Vagina (tissue), 2 donors: ENCODE measurements around the gene PRR5.

Experiments used
- POLR2A ChIP-seq, 2 donors: fragments of 450-650 bp; IDR thresholded peaks; one replicate each; pipeline ENCODE4 v1.6.1; 2017; ENCODE audit warnings: antibody characterized with exemption in 2 of 2, mild to moderate bottlenecking in 2 of 2, moderate library complexity in 2 of 2
- POLR2AphosphoS5 ChIP-seq, 2 donors: sonication (generic); formaldehyde crosslinking; IDR thresholded peaks; one replicate each; pipeline ENCODE4 v1.9.0; 2017; ENCODE audit warnings: antibody characterized with exemption in 2 of 2, mild to moderate bottlenecking in 2 of 2, low read depth in 1 of 2; ENCODE audit not compliant: insufficient read depth in 1 of 2
- TF ChIP-seq, protein P1 (sequence below), 3 experiments: fragments of 450-650 bp in 2 of 3; fragments of 200-600 bp in 1 of 3; sonication (generic) in 1 of 3; IDR thresholded peaks; one replicate each; pipeline ENCODE4 v1.5.1; 2017 to 2019; ENCODE audit warnings: antibody characterized with exemption in 3 of 3, mild to moderate bottlenecking in 2 of 3, moderate library complexity in 2 of 3

- no peak for TF ChIP-seq POLR2AphosphoS5 (IDR thresholded peaks at IDR 0.05; ENCODE audit: insufficient read depth in 1 of 2, low read depth in 1 of 2)
- TF ChIP-seq, protein P1, sequence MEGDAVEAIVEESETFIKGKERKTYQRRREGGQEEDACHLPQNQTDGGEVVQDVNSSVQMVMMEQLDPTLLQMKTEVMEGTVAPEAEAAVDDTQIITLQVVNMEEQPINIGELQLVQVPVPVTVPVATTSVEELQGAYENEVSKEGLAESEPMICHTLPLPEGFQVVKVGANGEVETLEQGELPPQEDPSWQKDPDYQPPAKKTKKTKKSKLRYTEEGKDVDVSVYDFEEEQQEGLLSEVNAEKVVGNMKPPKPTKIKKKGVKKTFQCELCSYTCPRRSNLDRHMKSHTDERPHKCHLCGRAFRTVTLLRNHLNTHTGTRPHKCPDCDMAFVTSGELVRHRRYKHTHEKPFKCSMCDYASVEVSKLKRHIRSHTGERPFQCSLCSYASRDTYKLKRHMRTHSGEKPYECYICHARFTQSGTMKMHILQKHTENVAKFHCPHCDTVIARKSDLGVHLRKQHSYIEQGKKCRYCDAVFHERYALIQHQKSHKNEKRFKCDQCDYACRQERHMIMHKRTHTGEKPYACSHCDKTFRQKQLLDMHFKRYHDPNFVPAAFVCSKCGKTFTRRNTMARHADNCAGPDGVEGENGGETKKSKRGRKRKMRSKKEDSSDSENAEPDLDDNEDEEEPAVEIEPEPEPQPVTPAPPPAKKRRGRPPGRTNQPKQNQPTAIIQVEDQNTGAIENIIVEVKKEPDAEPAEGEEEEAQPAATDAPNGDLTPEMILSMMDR (IDR thresholded peaks at IDR 0.05), result no peak
- no peak for TF ChIP-seq POLR2A (IDR thresholded peaks at IDR 0.05)
Measured at GRCh38 chr22:44711241-44711560, 9.2 kb downstream of the PRR5 start.
